Transverse colon (tissue), 4 donors: ENCODE measurements around the gene LMBR1. TPM values are rescaled to one million over a fixed set of nuclear protein-coding genes. Genes with fewer than 3 reads are reported as not detected.

Experiments used
- DNase-seq: peaks from one replicate; pipeline ENCODE4 v3.0.0-alpha.2; 2019
- H3K27ac ChIP-seq, 4 donors: fragments of 200-600 bp; sonication (generic); 2 replicates each; pipeline ENCODE4 v1.5.1; 2016 to 2018; ENCODE audit warnings: inconsistent platforms in 4 of 4
- H3K27me3 ChIP-seq: fragments of 200-600 bp; sonication (generic); 2 replicates; pipeline ENCODE4 v1.5.1; 2017; ENCODE audit warnings: inconsistent platforms
- H3K36me3 ChIP-seq, 4 donors: fragments of 200-600 bp; sonication (generic); 2 replicates each; pipeline ENCODE4 v1.5.1; 2017 to 2019; ENCODE audit warnings: inconsistent platforms in 4 of 4
- H3K4me1 ChIP-seq, 4 donors: fragments of 200-600 bp; sonication (generic); 2 replicates each; pipeline ENCODE4 v1.5.1; 2017 to 2020; ENCODE audit warnings: inconsistent platforms in 4 of 4
- H3K4me3 ChIP-seq, 4 donors: fragments of 200-600 bp; sonication (generic); 1 replicate in 1 of 4; 2 replicates in 3 of 4; pipeline versions ENCODE4 v1.5.1 to v1.6.1; 2017 to 2019; ENCODE audit warnings: inconsistent platforms in 4 of 4
- H3K9me3 ChIP-seq, 2 donors: fragments of 200-600 bp; sonication (generic); 2 replicates each; pipeline ENCODE4 v1.5.1; 2017 to 2019; ENCODE audit warnings: inconsistent platforms in 2 of 2
- EP300 ChIP-seq: sonication (generic); formaldehyde crosslinking; IDR thresholded peaks from one replicate; pipeline ENCODE4 v1.6.1; 2017; ENCODE audit warnings: antibody characterized with exemption, low read depth
- POLR2A ChIP-seq: fragments of 450-650 bp; IDR thresholded peaks from one replicate; pipeline ENCODE4 v1.6.1; 2016; ENCODE audit warnings: antibody characterized with exemption, mild to moderate bottlenecking, moderate library complexity
- POLR2AphosphoS5 ChIP-seq, 3 donors: sonication (generic); formaldehyde crosslinking; IDR thresholded peaks; one replicate each; pipeline ENCODE4 v1.6.1; 2016; ENCODE audit warnings: antibody characterized with exemption in 3 of 3
- WGBS, 2 donors: methylation state at CpG; one replicate each; pipeline ENCODE4 v1.1.5; 2018; ENCODE audit warnings: low coverage in 1 of 2; 5-methylcytosine and 5-hydroxymethylcytosine counted together
- in situ Hi-C, 4 donors: fragments of 200-750 bp; cut with MboI; loops; one replicate each; pipeline versions ENCODE4 v1.15.0 to v1.15.1; 2017; ENCODE audit warnings: low sequenced_read_pairs in 3 of 4, low pct_ligation_motif_present in 1 of 4, low pct_unique_long_range_greater_than_20kb in 1 of 4
- intact Hi-C: fragments of 100-400 bp; cut with DNase I; formaldehyde crosslinking; loops from one replicate; pipeline ENCODE4 v1.15.1; 2023; ENCODE audit warnings: low total_unique reads
- small RNA-seq, 4 donors: library from RNA; depleted of rRNA; stranded (forward); fragments of <200 nt; gene quantifications; one replicate each; pipeline ENCODE3, GENCODE V24; 2016
- total RNA-seq, 4 donors: library from RNA; depleted of rRNA; stranded (reverse); fragments of >200 nt; gene quantifications; one replicate each; pipeline ENCODE4 v1.1.0, GENCODE V29; 2016
- TF ChIP-seq, protein P1 (sequence below), 5 experiments: fragments of 200-600 bp in 3 of 5; fragments of 450-650 bp in 2 of 5; sonication (generic) in 3 of 5; IDR thresholded peaks; 1 replicate in 2 of 5; 2 replicates in 3 of 5; pipeline ENCODE4 v1.5.1; 2016 to 2017; ENCODE audit warnings: antibody characterized with exemption in 5 of 5, inconsistent platforms in 3 of 5, mild to moderate bottlenecking in 2 of 5, moderate library complexity in 1 of 5

Gene LMBR1
- total RNA-seq, 4 donors from 2014 or later: 16.7 to 78.1 (median 67.4) TPM

DNA sequence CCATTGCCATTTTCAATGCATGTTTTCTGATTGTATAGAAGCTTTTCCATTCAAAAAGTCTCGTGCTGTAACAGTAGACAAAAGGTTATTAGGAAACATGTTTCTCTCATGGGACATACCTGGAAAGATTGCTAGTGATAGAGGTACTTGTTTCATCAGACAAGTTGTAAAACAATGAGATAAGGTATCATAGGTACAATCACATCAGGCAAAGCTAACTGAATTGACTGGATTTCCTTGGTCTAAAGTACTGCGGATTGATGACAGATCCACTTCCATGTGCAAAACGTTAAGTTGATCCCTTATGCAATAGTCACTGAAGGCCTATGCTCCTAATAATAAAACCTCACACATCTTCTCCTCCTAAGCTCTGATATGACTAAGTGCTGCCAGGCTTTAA, 258.9 kb downstream of the LMBR1 start:
- 54 to 66% methylated on average over 3 of the region's 3 CpGs for WGBS, 2 donors
- no peak for TF ChIP-seq POLR2A
- TF ChIP-seq EP300: no peak
- TF ChIP-seq, protein P1, sequence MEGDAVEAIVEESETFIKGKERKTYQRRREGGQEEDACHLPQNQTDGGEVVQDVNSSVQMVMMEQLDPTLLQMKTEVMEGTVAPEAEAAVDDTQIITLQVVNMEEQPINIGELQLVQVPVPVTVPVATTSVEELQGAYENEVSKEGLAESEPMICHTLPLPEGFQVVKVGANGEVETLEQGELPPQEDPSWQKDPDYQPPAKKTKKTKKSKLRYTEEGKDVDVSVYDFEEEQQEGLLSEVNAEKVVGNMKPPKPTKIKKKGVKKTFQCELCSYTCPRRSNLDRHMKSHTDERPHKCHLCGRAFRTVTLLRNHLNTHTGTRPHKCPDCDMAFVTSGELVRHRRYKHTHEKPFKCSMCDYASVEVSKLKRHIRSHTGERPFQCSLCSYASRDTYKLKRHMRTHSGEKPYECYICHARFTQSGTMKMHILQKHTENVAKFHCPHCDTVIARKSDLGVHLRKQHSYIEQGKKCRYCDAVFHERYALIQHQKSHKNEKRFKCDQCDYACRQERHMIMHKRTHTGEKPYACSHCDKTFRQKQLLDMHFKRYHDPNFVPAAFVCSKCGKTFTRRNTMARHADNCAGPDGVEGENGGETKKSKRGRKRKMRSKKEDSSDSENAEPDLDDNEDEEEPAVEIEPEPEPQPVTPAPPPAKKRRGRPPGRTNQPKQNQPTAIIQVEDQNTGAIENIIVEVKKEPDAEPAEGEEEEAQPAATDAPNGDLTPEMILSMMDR (IDR thresholded peaks at IDR 0.05): no peak
- no peak for TF ChIP-seq POLR2AphosphoS5 (IDR thresholded peaks at IDR 0.05)
- Histone ChIP-seq H3K27ac (no peak overlapping the region), H3K36me3 (no peaks in the 10 kb centered on the region), H3K4me1 (peaks cover 0 to 4% (median 0%) of the 10 kb centered on the region in 4 donors), H3K4me3 (no peak overlapping the region), H3K27me3 (no peaks in the 10 kb centered on the region), H3K9me3 (peaks cover 4 to 7% of the 10 kb centered on the region in 2 donors)
- intact Hi-C loops (no loop called here), in situ Hi-C loops (no loop called here)
- no peak for DNase-seq

DNA sequence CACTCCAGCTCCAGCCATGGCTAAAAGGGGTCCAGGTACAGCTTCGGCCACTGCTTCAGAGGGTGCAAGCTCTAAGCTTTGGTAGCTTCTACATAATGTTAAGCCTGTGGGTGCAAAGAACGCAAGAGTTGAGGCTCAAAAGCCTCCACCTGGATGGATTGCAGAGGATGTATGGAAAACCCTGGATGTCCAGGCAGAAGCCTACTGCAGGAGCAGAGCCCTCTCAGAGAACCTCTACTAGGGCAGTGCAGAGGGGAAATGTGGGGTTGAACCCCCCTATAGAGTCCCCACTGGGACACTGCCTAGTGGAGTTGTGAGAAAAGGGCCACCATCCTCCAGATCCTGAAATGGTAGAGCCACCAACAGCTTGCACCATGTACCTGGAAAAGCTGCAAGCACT, 263.1 kb downstream of the LMBR1 start:
- no peaks in the 10 kb centered on the region for H3K36me3 ChIP-seq
- TF ChIP-seq POLR2A (no peak), EP300 (no peak), POLR2AphosphoS5 (IDR thresholded peaks at IDR 0.05) (no peak)
- TF ChIP-seq, protein P1 (IDR thresholded peaks at IDR 0.05): no peak
- intact Hi-C loops (no loop called here), in situ Hi-C loops (no loop called here)
- WGBS, 2 donors: 94 to 100% methylated on average over 1 to 2 of the region's 2 CpGs
- no peaks in the 10 kb centered on the region for H3K4me1 ChIP-seq
- H3K27me3 ChIP-seq: no peaks in the 10 kb centered on the region
- no peak overlapping the region for H3K4me3 ChIP-seq
- H3K27ac ChIP-seq: no peak overlapping the region
- no peak for DNase-seq
- peaks cover 13 to 18% of the 10 kb centered on the region in 2 donors for H3K9me3 ChIP-seq

DNA sequence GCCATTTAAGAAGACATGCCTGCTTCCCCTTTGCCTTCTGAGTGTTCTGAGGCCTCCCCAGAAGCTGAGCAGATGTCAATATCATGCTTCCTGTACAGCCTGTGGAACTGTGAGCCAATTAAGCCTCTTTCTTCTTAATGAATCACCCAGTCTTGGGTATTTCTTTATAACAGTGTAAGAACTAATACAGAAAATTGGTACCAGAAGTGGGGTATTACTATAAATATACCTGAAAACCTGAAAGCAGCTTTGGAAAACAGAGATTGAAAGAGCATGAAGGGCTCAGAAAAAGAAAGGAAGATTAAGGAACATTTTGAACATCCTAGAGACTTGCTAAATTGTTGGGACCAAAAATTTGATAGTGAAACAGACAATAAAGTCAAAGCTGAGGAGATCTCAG, 264.4 kb downstream of the LMBR1 start:
- in situ Hi-C loops: no loop called here
- peaks cover 13 to 18% of the 10 kb centered on the region in 2 donors for H3K9me3 ChIP-seq
- no peak overlapping the region for H3K27ac ChIP-seq
- no peaks in the 10 kb centered on the region for H3K4me1 ChIP-seq
- intact Hi-C loops: no loop called here
- DNase-seq: no peak
- H3K27me3 ChIP-seq: no peaks in the 10 kb centered on the region
- TF ChIP-seq, protein P1 (IDR thresholded peaks at IDR 0.05): no peak
- TF ChIP-seq POLR2A: no peak
- TF ChIP-seq EP300: no peak
- TF ChIP-seq POLR2AphosphoS5 (IDR thresholded peaks at IDR 0.05): no peak
- H3K36me3 ChIP-seq: no peaks in the 10 kb centered on the region
- H3K4me3 ChIP-seq: no peak overlapping the region

Small RNAs within 50 kb of the gene (small RNA-seq; reads per million reads assigned to genes)
- 0 reads per million in 4 donors for gene RNU4-31P

Other genes with a start within 250 kb of the LMBR1 start
- 10 to 100 TPM in 3 of 4 donors, 1 to 10 TPM in 1; 6.6 to 22.4 (median 15.2) TPM for gene NOM1, start 56.5 kb upstream of the LMBR1 start, total RNA-seq
- gene MNX1, start 117.5 kb upstream of the LMBR1 start, total RNA-seq: 10 to 100 TPM; 11.7 to 23.2 (median 13.1) TPM
- gene UBE3C, start 245.7 kb upstream of the LMBR1 start, total RNA-seq: 10 to 100 TPM; 47.9 to 91.8 (median 66.2) TPM